HepG2 (cell line): ENCODE results near the gene MTA3. TPM values are rescaled to one million over a fixed set of nuclear protein-coding genes. Genes with fewer than 3 reads are reported as not detected.

Experiments
- ATAC-seq: fragments of 200-7000 bp; cut with Tn5 transposase; 3 replicates; pipeline ENCODE4 v1.9.1; 2020; ENCODE audit warnings: mild to moderate bottlenecking, moderate library complexity
- BruUV-seq: library from RNA; stranded (reverse); fragments of 400-500 nt; replicated peaks from 2 replicates; lab custom pipeline; 2021; lab: Mats Ljungman, UMichigan
- CTCF ChIA-PET: fragments of 300-600 bp; formaldehyde crosslinking; extraction: SDS; loops from one replicate; lab custom pipeline; 2021; ENCODE audit warnings: low total read pairs, inconsistent platforms, low intra/inter-chr PET ratio; lab: Yijun Ruan, JAX
- POLR2A ChIA-PET: fragments of 350-600 bp; sonication (Branson Sonifier 250); formaldehyde crosslinking; loops from one replicate; lab custom pipeline; 2020; ENCODE audit warnings: antibody characterized with exemption, inconsistent platforms; lab: Yijun Ruan, JAX
- DNase-seq: peaks from one replicate; pipeline ENCODE4 v3.0.0-alpha.2; 2015; ENCODE audit warnings: low spot score
- FAIRE-seq: peaks from 3 replicates; lab custom pipeline; 2011; peaks lifted over from hg19 to GRCh38; lab: Jason Lieb, UNC
- H2AFZ ChIP-seq: one replicate; pipeline ENCODE4 v1.6.1; 2011; ENCODE audit warnings: low read length, inconsistent platforms
- H3K27ac ChIP-seq: fragments of 300-600 bp; 3 replicates; pipeline ENCODE4 v1.8.0; 2011; ENCODE audit warnings: mixed run types, mild to moderate bottlenecking, mixed read lengths, low read length, inconsistent platforms; ENCODE audit not compliant: insufficient read depth; ENCODE audit errors: extremely low read length
- H3K27me3 ChIP-seq, 2 experiments: fragments of 200-600 bp in 1 of 2; 2 replicates in 1 of 2; 3 replicates in 1 of 2; pipeline versions ENCODE4 v1.6.0 to v1.8.0; 2011; ENCODE audit warnings: low read length in 2 of 2, mild to moderate bottlenecking in 2 of 2, moderate library complexity in 2 of 2, inconsistent platforms in 1 of 2; ENCODE audit not compliant: insufficient read depth in 2 of 2, control insufficient read depth in 1 of 2
- H3K36me3 ChIP-seq, 2 experiments: fragments of 200-600 bp in 1 of 2; replicated peaks in 1 of 2; 2 replicates in 1 of 2; 3 replicates in 1 of 2; pipeline versions ENCODE4 v1.5.1 to v1.8.0; 2011; ENCODE audit warnings: low read length in 2 of 2, inconsistent platforms in 1 of 2; ENCODE audit not compliant: insufficient read depth in 2 of 2, control insufficient read depth in 1 of 2
- H3K4me1 ChIP-seq: 2 replicates; pipeline ENCODE4 v1.5.1; 2012; ENCODE audit warnings: low read length, inconsistent platforms; ENCODE audit not compliant: insufficient read depth
- H3K4me2 ChIP-seq: 2 replicates; pipeline ENCODE4 v1.6.0; 2011; ENCODE audit warnings: low read depth, low read length, inconsistent platforms
- H3K4me3 ChIP-seq, 3 experiments: fragments of 200-600 bp in 1 of 3; sonication (generic), shearing (Covaris generic) in 1 of 3; replicated peaks in 1 of 3; 2 replicates each; pipeline ENCODE4 v1.5.1; 2011 to 2016; ENCODE audit warnings: low read length in 3 of 3, inconsistent platforms in 2 of 3, low read depth in 2 of 3, mild to moderate bottlenecking in 2 of 3, control low read depth in 1 of 3, mixed read lengths in 1 of 3; ENCODE audit not compliant: insufficient read depth in 1 of 3
- H3K79me2 ChIP-seq: one replicate; pipeline ENCODE4 v1.6.1; 2011; ENCODE audit warnings: low read length, inconsistent platforms; ENCODE audit not compliant: insufficient read depth
- H3K9ac ChIP-seq: 2 replicates; pipeline ENCODE4 v1.6.0; 2011; ENCODE audit warnings: mild to moderate bottlenecking, low read depth, low read length, inconsistent platforms; ENCODE audit not compliant: insufficient read depth
- H3K9me3 ChIP-seq: 2 replicates; pipeline ENCODE4 v1.5.1; 2012; ENCODE audit warnings: mild to moderate bottlenecking, low read length
- H4K20me1 ChIP-seq: 2 replicates; pipeline ENCODE4 v1.6.0; 2011; ENCODE audit warnings: inconsistent platforms, mild to moderate bottlenecking, low read length, moderate library complexity; ENCODE audit not compliant: insufficient read depth
- KDM3A ChIP-seq: IDR thresholded peaks from 2 replicates; pipeline ENCODE4 v1.6.1; 2018; ENCODE audit warnings: low read depth, missing compliant biosample characterization
- KMT2B ChIP-seq: IDR thresholded peaks from 2 replicates; pipeline ENCODE4 v1.6.1; 2016; ENCODE audit warnings: missing genetic modification reagents, missing compliant biosample characterization
- NFE2L1 ChIP-seq: sonication (generic); formaldehyde crosslinking; IDR thresholded peaks from 2 replicates; pipeline ENCODE4 v1.4.0; 2020; ENCODE audit warnings: missing genetic modification reagents, mild to moderate bottlenecking, borderline replicate concordance
- NFYB ChIP-seq: sonication (generic); formaldehyde crosslinking; IDR thresholded peaks from 2 replicates; pipeline ENCODE4 v1.4.0; 2020; ENCODE audit warnings: missing genetic modification reagents
- PLRG1 ChIP-seq: fragments of 450-650 bp; conservative IDR thresholded peaks from 2 replicates; pipeline ENCODE4 v1.6.1; 2016
- SMAD1 ChIP-seq: sonication (generic); formaldehyde crosslinking; IDR thresholded peaks from 2 replicates; pipeline ENCODE4 v1.4.0; 2020; ENCODE audit warnings: missing genetic modification reagents, low read depth, mild to moderate bottlenecking, borderline replicate concordance
- SMARCE1 ChIP-seq: fragments of 450-650 bp; IDR thresholded peaks from 2 replicates; pipeline ENCODE4 v1.6.1; 2017; ENCODE audit warnings: borderline replicate concordance
- SOX13 ChIP-seq, 3 experiments: fragments of 450-650 bp in 1 of 3; sonication (generic) in 1 of 3; formaldehyde crosslinking in 1 of 3; IDR thresholded peaks in 2 of 3; conservative IDR thresholded peaks in 1 of 3; 2 replicates each; pipeline versions ENCODE4 v1.5.0 to v1.6.1; 2016 to 2020; ENCODE audit warnings: antibody characterized with exemption in 1 of 3, mild to moderate bottlenecking in 1 of 3, missing compliant biosample characterization in 1 of 3, missing genetic modification reagents in 1 of 3, moderate library complexity in 1 of 3
- SRSF4 ChIP-seq: fragments of 200-400 bp; formaldehyde crosslinking; IDR thresholded peaks from one replicate; pipeline ENCODE4 v1.6.1; 2018; ENCODE audit warnings: mild to moderate bottlenecking, low read depth, low read length, moderate library complexity; ENCODE audit not compliant: poor library complexity, severe bottlenecking
- XBP1 ChIP-seq: sonication (generic); formaldehyde crosslinking; IDR thresholded peaks from 2 replicates; pipeline ENCODE4 v1.5.0; 2020; ENCODE audit warnings: missing genetic modification reagents
- XRCC5 ChIP-seq: fragments of 200-400 bp; formaldehyde crosslinking; optimal IDR thresholded peaks from 2 replicates; pipeline ENCODE3; 2017; ENCODE audit warnings: mild to moderate bottlenecking, low read length
- ZNF329 ChIP-seq: sonication (generic); formaldehyde crosslinking; IDR thresholded peaks from 2 replicates; pipeline ENCODE4 v1.9.0; 2021; ENCODE audit warnings: low read depth, mild to moderate bottlenecking, missing genetic modification reagents
- WGBS: methylation state at CpG from one replicate; pipeline ENCODE4 v1.1.6; 2017; ENCODE audit warnings: low lambda C conversion rate; 5-methylcytosine and 5-hydroxymethylcytosine counted together
- in situ Hi-C: cut with HindIII; loops from 2 replicates; pipeline ENCODE4 v1.10.0; 2017; ENCODE audit warnings: low pct_unique_long_range_greater_than_20kb; ENCODE audit not compliant: extremely low pct_ligation_motif_present
- intact Hi-C: fragments of 100-400 bp; cut with micrococcal nuclease; formaldehyde crosslinking; loops from one replicate; pipeline ENCODE4 v1.10.0; 2022; ENCODE audit not compliant: unreplicated experiment
- polyA plus RNA-seq, 8 experiments: library from polyadenylated mRNA; depleted of rRNA in 3 of 8; stranded (reverse) in 7 of 8; unstranded in 1 of 8; fragments of >200 nt; fragmentation: Illumina TruSeq in 4 of 8; extraction: Trizol in 4 of 8; gene quantifications; 2 replicates each; pipeline versions ENCODE4 v1.2.1 to v1.2.3, GENCODE V29; 2011 to 2016; ENCODE audit warnings: low read depth in 4 of 8, missing spikeins in 1 of 8, mixed read lengths in 1 of 8; ENCODE audit not compliant: insufficient read depth in 1 of 8
- total RNA-seq, 5 experiments: library from RNA; depleted of rRNA; stranded (reverse); fragments of >200 nt; fragmentation: Illumina TruSeq; extraction: Trizol; gene quantifications; 2 replicates each; pipeline ENCODE4 v1.2.3, GENCODE V29; 2016; ENCODE audit warnings: low read depth in 1 of 5
- TF ChIP-seq, protein P1 (sequence below): sonication (generic); formaldehyde crosslinking; IDR thresholded peaks from 2 replicates; pipeline ENCODE4 v1.5.1; 2020; ENCODE audit warnings: missing genetic modification reagents, mild to moderate bottlenecking, borderline replicate concordance
- TF ChIP-seq, protein P2 (sequence below): sonication (generic); formaldehyde crosslinking; conservative IDR thresholded peaks from 2 replicates; pipeline ENCODE4 v1.4.0; 2020; ENCODE audit warnings: missing genetic modification reagents
- TF ChIP-seq, protein P3 (sequence below): sonication (generic); formaldehyde crosslinking; IDR thresholded peaks from 2 replicates; pipeline ENCODE4 v1.5.0; 2020; ENCODE audit warnings: mild to moderate bottlenecking, missing genetic modification reagents
- TF ChIP-seq, protein P4 (sequence below): sonication (generic); formaldehyde crosslinking; IDR thresholded peaks from 2 replicates; pipeline ENCODE4 v1.8.1; 2022; ENCODE audit warnings: mild to moderate bottlenecking, missing genetic modification reagents
- TF ChIP-seq, protein P5 (sequence below): sonication (generic); formaldehyde crosslinking; IDR thresholded peaks from 2 replicates; pipeline ENCODE4 v1.4.0; 2020; ENCODE audit warnings: missing genetic modification reagents

MTA3 gene
- total and polyA plus RNA-seq, 2 of the 13 experiments (the other 11 are each of a cell fraction or from before 2014, with no cell fraction given) = 48.8 to 77.8 TPM

DNA sequence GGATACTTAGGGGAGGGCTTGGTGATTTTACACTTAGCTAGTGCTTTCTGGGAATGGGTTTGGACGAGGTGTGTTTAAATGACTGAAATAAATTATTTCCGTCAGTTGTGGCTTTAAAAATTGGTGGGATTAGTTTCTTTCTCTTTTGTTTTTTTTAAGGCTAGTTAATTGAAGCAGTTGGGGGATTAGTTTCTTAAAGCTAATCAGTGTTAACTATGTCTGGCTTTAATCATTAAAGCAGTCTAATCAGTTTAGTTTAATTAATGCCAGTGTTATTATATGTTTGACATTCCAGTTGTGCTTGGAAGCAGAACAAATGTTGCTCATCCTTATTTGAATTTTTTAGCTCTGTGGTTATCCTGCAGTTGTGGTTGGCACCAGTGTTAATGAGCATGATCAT lies 10.2 kb downstream of the MTA3 start:
- CTCF ChIA-PET = no interaction called here
- no TSS peak for BruUV-seq
- H3K27me3 ChIP-seq = no peaks in the 10 kb centered on the region
- POLR2A ChIA-PET = no interaction called here
- H3K4me2 ChIP-seq = no peak overlapping the region
- peaks cover 14% of the 10 kb centered on the region for H3K79me2 ChIP-seq
- H3K9ac ChIP-seq = no peak overlapping the region
- no peaks in the 10 kb centered on the region for H3K9me3 ChIP-seq
- no peak overlapping the region for H3K4me3 ChIP-seq
- ATAC-seq = no peak
- TF ChIP-seq PLRG1 (no peak), ZNF329 (no peak), SOX13 (IDR thresholded peaks at IDR 0.05) (no peak), SOX13 (CRISPR knock-in tag; conservative IDR thresholded peaks at IDR 0.05 in 1 of 2, IDR thresholded peaks at IDR 0.05 in 1 of 2) (no peak), NFE2L1 (CRISPR knock-in tag) (no peak), NFYB (no peak), KDM3A (no peak), KMT2B (CRISPR knock-in tag) (no peak), SMAD1 (CRISPR knock-in tag) (no peak), XRCC5 (no peak), XBP1 (no peak), SMARCE1 (no peak), SRSF4 (no peak)
- TF ChIP-seq, protein P1, sequence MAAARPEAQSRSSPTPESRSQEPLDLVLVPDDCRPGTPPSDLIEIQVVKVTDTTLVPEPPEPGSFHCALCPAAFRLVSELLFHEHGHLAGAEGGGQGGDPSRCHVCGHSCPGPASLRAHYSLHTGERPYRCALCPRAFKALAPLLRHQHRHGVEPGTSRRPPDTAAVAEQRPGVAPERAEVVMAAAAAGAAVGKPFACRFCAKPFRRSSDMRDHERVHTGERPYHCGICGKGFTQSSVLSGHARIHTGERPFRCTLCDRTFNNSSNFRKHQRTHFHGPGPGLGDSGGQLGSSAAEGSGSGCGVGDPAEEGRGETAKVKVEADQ = no peak
- TF ChIP-seq, protein P2, sequence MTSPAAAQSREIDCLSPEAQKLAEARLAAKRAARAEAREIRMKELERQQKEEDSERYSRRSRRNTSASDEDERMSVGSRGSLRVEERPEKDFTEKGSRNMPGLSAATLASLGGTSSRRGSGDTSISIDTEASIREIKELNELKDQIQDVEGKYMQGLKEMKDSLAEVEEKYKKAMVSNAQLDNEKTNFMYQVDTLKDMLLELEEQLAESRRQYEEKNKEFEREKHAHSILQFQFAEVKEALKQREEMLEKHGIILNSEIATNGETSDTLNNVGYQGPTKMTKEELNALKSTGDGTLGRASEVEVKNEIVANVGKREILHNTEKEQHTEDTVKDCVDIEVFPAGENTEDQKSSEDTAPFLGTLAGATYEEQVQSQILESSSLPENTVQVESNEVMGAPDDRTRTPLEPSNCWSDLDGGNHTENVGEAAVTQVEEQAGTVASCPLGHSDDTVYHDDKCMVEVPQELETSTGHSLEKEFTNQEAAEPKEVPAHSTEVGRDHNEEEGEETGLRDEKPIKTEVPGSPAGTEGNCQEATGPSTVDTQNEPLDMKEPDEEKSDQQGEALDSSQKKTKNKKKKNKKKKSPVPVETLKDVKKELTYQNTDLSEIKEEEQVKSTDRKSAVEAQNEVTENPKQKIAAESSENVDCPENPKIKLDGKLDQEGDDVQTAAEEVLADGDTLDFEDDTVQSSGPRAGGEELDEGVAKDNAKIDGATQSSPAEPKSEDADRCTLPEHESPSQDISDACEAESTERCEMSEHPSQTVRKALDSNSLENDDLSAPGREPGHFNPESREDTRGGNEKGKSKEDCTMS = no peak
- TF ChIP-seq, protein P3, sequence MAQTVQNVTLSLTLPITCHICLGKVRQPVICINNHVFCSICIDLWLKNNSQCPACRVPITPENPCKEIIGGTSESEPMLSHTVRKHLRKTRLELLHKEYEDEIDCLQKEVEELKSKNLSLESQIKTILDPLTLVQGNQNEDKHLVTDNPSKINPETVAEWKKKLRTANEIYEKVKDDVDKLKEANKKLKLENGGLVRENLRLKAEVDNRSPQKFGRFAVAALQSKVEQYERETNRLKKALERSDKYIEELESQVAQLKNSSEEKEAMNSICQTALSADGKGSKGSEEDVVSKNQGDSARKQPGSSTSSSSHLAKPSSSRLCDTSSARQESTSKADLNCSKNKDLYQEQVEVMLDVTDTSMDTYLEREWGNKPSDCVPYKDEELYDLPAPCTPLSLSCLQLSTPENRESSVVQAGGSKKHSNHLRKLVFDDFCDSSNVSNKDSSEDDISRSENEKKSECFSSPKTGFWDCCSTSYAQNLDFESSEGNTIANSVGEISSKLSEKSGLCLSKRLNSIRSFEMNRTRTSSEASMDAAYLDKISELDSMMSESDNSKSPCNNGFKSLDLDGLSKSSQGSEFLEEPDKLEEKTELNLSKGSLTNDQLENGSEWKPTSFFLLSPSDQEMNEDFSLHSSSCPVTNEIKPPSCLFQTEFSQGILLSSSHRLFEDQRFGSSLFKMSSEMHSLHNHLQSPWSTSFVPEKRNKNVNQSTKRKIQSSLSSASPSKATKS (CRISPR knock-in tag) = no peak
- TF ChIP-seq, protein P4, sequence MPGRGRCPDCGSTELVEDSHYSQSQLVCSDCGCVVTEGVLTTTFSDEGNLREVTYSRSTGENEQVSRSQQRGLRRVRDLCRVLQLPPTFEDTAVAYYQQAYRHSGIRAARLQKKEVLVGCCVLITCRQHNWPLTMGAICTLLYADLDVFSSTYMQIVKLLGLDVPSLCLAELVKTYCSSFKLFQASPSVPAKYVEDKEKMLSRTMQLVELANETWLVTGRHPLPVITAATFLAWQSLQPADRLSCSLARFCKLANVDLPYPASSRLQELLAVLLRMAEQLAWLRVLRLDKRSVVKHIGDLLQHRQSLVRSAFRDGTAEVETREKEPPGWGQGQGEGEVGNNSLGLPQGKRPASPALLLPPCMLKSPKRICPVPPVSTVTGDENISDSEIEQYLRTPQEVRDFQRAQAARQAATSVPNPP (CRISPR knock-in tag) = no peak
- TF ChIP-seq, protein P5, sequence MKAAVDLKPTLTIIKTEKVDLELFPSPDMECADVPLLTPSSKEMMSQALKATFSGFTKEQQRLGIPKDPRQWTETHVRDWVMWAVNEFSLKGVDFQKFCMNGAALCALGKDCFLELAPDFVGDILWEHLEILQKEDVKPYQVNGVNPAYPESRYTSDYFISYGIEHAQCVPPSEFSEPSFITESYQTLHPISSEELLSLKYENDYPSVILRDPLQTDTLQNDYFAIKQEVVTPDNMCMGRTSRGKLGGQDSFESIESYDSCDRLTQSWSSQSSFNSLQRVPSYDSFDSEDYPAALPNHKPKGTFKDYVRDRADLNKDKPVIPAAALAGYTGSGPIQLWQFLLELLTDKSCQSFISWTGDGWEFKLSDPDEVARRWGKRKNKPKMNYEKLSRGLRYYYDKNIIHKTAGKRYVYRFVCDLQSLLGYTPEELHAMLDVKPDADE (CRISPR knock-in tag) = no peak
- intact Hi-C loops = no loop called here
- no peak overlapping the region for H2AFZ ChIP-seq
- FAIRE-seq = no peak
- H3K4me1 ChIP-seq = peaks cover under 1% of the 10 kb centered on the region
- H3K36me3 ChIP-seq = peaks cover 28 to 69% of the 10 kb centered on the region in 2 experiments
- WGBS = 94% methylated on average over 2 of the region's 2 CpGs
- no peaks in the 10 kb centered on the region; the same call in 1 of the 2 replicates for H4K20me1 ChIP-seq
- no peak for DNase-seq
- H3K27ac ChIP-seq = no peak overlapping the region
- in situ Hi-C loops = no loop called here
